Measurements from ENCODE around the gene SPTB. TPM values are rescaled to one million over a fixed set of nuclear protein-coding genes. Genes with fewer than 3 reads are reported as not detected.

The SPTB gene
- 29.4 and 47.6 TPM in 2 replicates for total RNA-seq (2011; cell fraction: chromatin; rRNA removed; ENCODE audit: low replicate concordance)
- 23.7 and 29.7 TPM in 2 replicates for total RNA-seq (2011; cell fraction: nucleolus; rRNA removed)
- 21.8 and 28.9 TPM in 2 replicates for total RNA-seq (2011; cell fraction: nucleoplasm; rRNA removed)
- total RNA-seq (2014; rRNA removed): 32.9 and 35.4 TPM in 2 replicates
- total RNA-seq (2014; rRNA removed; fragmentation: Illumina TruSeq; extraction: Trizol): 9.5 and 11.7 TPM in 2 replicates
- 10.1 and 11.3 TPM in 2 replicates for total RNA-seq (2015; rRNA removed; fragmentation: Illumina TruSeq; extraction: Trizol)
- total RNA-seq (2021): 40.1 and 45.9 TPM in 2 replicates
- polyA plus RNA-seq (2011; rRNA removed): 2.0 and 2.8 TPM in 2 replicates
- 2.5 and 4.3 TPM in 2 replicates for polyA plus RNA-seq (2011; cell fraction: cytosol; rRNA removed)
- polyA plus RNA-seq (2011; cell fraction: nucleus; rRNA removed): 5.0 and 12.3 TPM in 2 replicates
- 9.6 and 21.1 TPM in 2 replicates for polyA plus RNA-seq (2012)
- polyA plus RNA-seq (2014; fragmentation: Illumina TruSeq; extraction: Trizol): 19.1 and 23.1 TPM in 2 replicates
- polyA plus RNA-seq (2014; fragmentation: Nextera tagmentation; extraction: Ambion mirVana): under 1 TPM; 0.21 to 0.28 TPM
- 16.9 and 17.1 TPM in 2 replicates for polyA plus RNA-seq (2014; rRNA removed)
- 3.7 and 6.3 TPM in 2 replicates for polyA minus RNA-seq (2011; rRNA and poly(A)+ RNA removed)
- 15.0 and 16.0 TPM in 2 replicates for polyA minus RNA-seq (2011; cell fraction: cytosol; rRNA and poly(A)+ RNA removed)
- 4.1 and 4.7 TPM in 2 replicates for polyA minus RNA-seq (2011; cell fraction: nucleus; rRNA and poly(A)+ RNA removed)
- Bru-seq, nascent RNA: percentile 64 among the genes with signal in this experiment
- percentile 65 among the genes with signal in this experiment for BruChase-seq, experiment 1, labeled RNA remaining after a 2-hour chase
- BruChase-seq, experiment 2, labeled RNA remaining after a 6-hour chase: percentile 68 among the genes with signal in this experiment
- long read RNA-seq, experiment 1, full-length matches to known transcripts: 10 of 180 reads
- long read RNA-seq, experiment 1, partial matches to known transcripts: 150 of 180 reads
- long read RNA-seq, experiment 1, other reads (novel, unspliced or antisense): 20 of 180 reads
- long read RNA-seq, experiment 2, partial matches to known transcripts: 29 of 64 reads
- long read RNA-seq, experiment 2, other reads (novel, unspliced or antisense): 35 of 64 reads
- long read RNA-seq, experiment 3, partial matches to known transcripts: 6 of 7 reads
- long read RNA-seq, experiment 3, other reads (novel, unspliced or antisense): 1 of 7 reads

DNA sequence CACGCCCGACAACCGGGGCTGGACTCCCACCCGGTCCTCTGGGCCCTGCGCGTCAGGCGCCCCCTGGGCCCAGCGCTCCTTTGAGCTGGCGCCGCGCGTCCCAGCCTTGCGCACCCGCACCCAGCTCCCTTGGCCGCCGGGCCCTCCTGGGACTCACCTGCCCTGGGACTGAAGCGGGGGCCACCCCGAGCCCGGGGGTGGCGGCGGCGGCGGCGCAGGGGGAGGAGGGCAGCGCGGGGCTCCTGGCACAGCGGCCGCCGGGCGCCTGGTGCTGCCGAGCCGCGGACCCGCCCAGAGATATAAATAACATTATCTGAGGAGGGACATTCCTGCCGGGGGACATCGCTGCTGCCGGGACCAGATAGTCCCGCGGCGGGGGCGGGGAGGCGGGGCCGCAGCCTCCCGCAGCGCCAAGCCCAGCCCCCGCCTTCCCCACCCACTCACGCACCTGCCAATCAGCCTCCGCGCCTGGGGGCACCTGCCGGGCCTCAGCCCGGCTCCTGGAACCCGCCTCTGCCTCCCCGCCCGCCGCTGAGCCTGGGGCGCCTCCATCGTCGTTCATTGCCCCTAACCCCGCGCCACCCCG, at the start of gene SPTB:
Gene SPTB, minus strand, starts transcription at position 273 of the 586 bp plus-strand sequence. CDS start 56,813 bp downstream, outside the sequence.
- peak within 1 kb of the TSS; percentile 78 for H3K4me3 ChIP-seq
- ATAC-seq (peak; percentile 85), DNase-seq (ENCODE audit: extremely low read depth in 1 of 4, low spot score in 3 of 4) (peak; percentile 89 to 91 (median 90)), FAIRE-seq (no peak)
- CTCF ChIA-PET (ENCODE audit: low intra/inter-chr PET ratio): no interaction called here
- intact Hi-C loops (cut with micrococcal nuclease): loop anchor here (2.0 kb wide), 2 partner anchors 37 to 55 kb away; no protein-coding TSS in a partner anchor
- no peaks in the 10 kb centered on the region for H3K9me1 ChIP-seq (ENCODE audit: control insufficient read depth, insufficient read depth, low read length)
- H3K79me2 ChIP-seq (ENCODE audit: control insufficient read depth, insufficient read depth, low read length): peaks cover 52% of the 10 kb centered on the region
- H3K9ac ChIP-seq (ENCODE audit: insufficient read depth in 1 of 2, low read depth in 2 of 2, low read length in 2 of 2): peak within 1 kb of the TSS; percentile 68 to 94
- peak within 1 kb of the TSS; percentile 78 for H2AFZ ChIP-seq (ENCODE audit: low read depth, low read length)
- H3K36me3 ChIP-seq (ENCODE audit: control insufficient read depth, insufficient read depth, low read length): no peaks in the 10 kb centered on the region
- peak within 1 kb of the TSS; percentile 85 for H3K4me2 ChIP-seq (ENCODE audit: insufficient read depth, low read length)
- no TSS peak for BruUV-seq (replicated peaks)
- peak within 1 kb of the TSS; percentile 78 for H3K27ac ChIP-seq (ENCODE audit: extremely low read depth, low read depth, low read length)
- peaks cover 18 to 24% of the 10 kb centered on the region in 2 experiments; a peak in 4 of 5 replicates for H3K4me1 ChIP-seq (replicated peaks in 1 of 2; ENCODE audit: control insufficient read depth in 2 of 2, insufficient read depth in 2 of 2, low read length in 2 of 2)
- H3K9me3 ChIP-seq (replicated peaks; ENCODE audit: control insufficient read depth, insufficient read depth, low read depth, low read length): no peaks in the 10 kb centered on the region
- in situ Hi-C loops (cut with MboI): no loop called here
- no CpG with 5 or more reads among the region's 61 CpGs for WGBS (ENCODE audit: insufficient coverage, low coverage, missing lambda C conversion rate)
- H3K27me3 ChIP-seq (ENCODE audit: control insufficient read depth in 2 of 2, insufficient read depth in 2 of 2, low read length in 2 of 2): no peaks in the 10 kb centered on the region
- no peaks in the 10 kb centered on the region for H4K20me1 ChIP-seq (replicated peaks; ENCODE audit: control insufficient read depth, insufficient read depth, low read length)
- POLR2A ChIA-PET: interaction anchor here (0.7 to 4.7 kb wide), 7 partner anchors 11 to 92 kb away, joined by 3 to 24 read pairs (median 3); no protein-coding TSS in a partner anchor
- TF ChIP-seq, protein P1, sequence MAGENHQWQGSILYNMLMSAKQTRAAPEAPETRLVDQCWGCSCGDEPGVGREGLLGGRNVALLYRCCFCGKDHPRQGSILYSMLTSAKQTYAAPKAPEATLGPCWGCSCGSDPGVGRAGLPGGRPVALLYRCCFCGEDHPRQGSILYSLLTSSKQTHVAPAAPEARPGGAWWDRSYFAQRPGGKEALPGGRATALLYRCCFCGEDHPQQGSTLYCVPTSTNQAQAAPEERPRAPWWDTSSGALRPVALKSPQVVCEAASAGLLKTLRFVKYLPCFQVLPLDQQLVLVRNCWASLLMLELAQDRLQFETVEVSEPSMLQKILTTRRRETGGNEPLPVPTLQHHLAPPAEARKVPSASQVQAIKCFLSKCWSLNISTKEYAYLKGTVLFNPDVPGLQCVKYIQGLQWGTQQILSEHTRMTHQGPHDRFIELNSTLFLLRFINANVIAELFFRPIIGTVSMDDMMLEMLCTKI (IDR thresholded peaks at IDR 0.05; ENCODE audit: partially characterized antibody): no peak
- TF ChIP-seq ATF1 (CRISPR knock-in tag; IDR thresholded peaks at IDR 0.05): no peak
- TF ChIP-seq ATF1 (tag; IDR thresholded peaks at IDR 0.05): no peak
- peak; percentile 57 for TF ChIP-seq CREM (IDR thresholded peaks at IDR 0.05; ENCODE audit: low read depth)
- TF ChIP-seq CXXC5 (CRISPR knock-in tag; IDR thresholded peaks at IDR 0.05): peak; percentile 90
- TF ChIP-seq CCNT2 (IDR thresholded peaks at IDR 0.05; ENCODE audit: borderline replicate concordance, extremely low read depth, insufficient read length, low read depth, low read length): peak; percentile 99
- TF ChIP-seq TBP (optimal IDR thresholded peaks at IDR 0.05; ENCODE audit: low read depth, low read length): peak; percentile 25
- TF ChIP-seq KDM4B (IDR thresholded peaks at IDR 0.05; ENCODE audit: borderline replicate concordance in 2 of 2, low read depth in 1 of 2): no peak
- TF ChIP-seq ZNF584 (CRISPR knock-in tag; IDR thresholded peaks at IDR 0.05; ENCODE audit: low read depth): no peak
- TF ChIP-seq RAD21 (CRISPR knock-in tag; conservative IDR thresholded peaks at IDR 0.05 in 1 of 2, IDR thresholded peaks at IDR 0.05 in 1 of 2): no peak
- no peak for TF ChIP-seq L3MBTL2 (IDR thresholded peaks at IDR 0.05)
- TF ChIP-seq RNF2 (IDR thresholded peaks at IDR 0.05): peak; percentile 15; the same call in 1 of the 2 replicates
- TF ChIP-seq ZBTB8A (IDR thresholded peaks at IDR 0.05; ENCODE audit: partially characterized antibody): no peak
- TF ChIP-seq SMARCA5 (IDR thresholded peaks at IDR 0.05): no peak
- TF ChIP-seq ZNF165 (CRISPR knock-in tag; IDR thresholded peaks at IDR 0.05; ENCODE audit: borderline replicate concordance): no peak
- peak; percentile 38; the same call in 1 of the 2 replicates for TF ChIP-seq HNRNPL (IDR thresholded peaks at IDR 0.05; ENCODE audit: low read depth, low read length)

Data from K562 (cell line).